Muscle layer of colon (tissue), 2 donors: ENCODE results near the gene SHROOM3.

Source experiments
- H3K27ac ChIP-seq: one replicate; pipeline ENCODE4 v1.7.0; 2013; ENCODE audit warnings: low read depth, mild to moderate bottlenecking, low read length, moderate library complexity
- H3K27me3 ChIP-seq, 2 donors: one replicate each; pipeline ENCODE4 v1.7.0; 2013; ENCODE audit warnings: low read length in 2 of 2, mild to moderate bottlenecking in 2 of 2; ENCODE audit not compliant: insufficient read depth in 2 of 2, control insufficient read depth in 1 of 2
- H3K36me3 ChIP-seq: one replicate; pipeline ENCODE4 v1.7.0; 2013; ENCODE audit warnings: mild to moderate bottlenecking, low read length; ENCODE audit not compliant: insufficient read depth
- H3K4me1 ChIP-seq: one replicate; pipeline ENCODE4 v1.7.0; 2013; ENCODE audit warnings: mild to moderate bottlenecking, low read length; ENCODE audit not compliant: insufficient read depth
- H3K4me3 ChIP-seq, 2 donors: one replicate each; pipeline ENCODE4 v1.7.0; 2013; ENCODE audit warnings: low read length in 2 of 2, low read depth in 1 of 2, mild to moderate bottlenecking in 1 of 2, moderate library complexity in 1 of 2
- H3K9ac ChIP-seq: one replicate; pipeline ENCODE4 v1.7.0; 2013; ENCODE audit warnings: low read length
- H3K9me3 ChIP-seq: one replicate; pipeline ENCODE4 v1.7.0; 2013; ENCODE audit warnings: mild to moderate bottlenecking, low read length
- donor health status: abdominal sarcoma.
- donor health status: Adenocarcinoma of cecum.

SHROOM3 gene

GRCh38 chr4:76545226-76545884, 110.3 kb downstream of the SHROOM3 start:
- Histone ChIP-seq H3K9me3 (no peaks in the 10 kb centered on the region), H3K27ac (no peak overlapping the region), H3K4me1 (no peaks in the 10 kb centered on the region)

GRCh38 chr4:76546327-76546726, 111.3 kb downstream of the SHROOM3 start:
- no peaks in the 10 kb centered on the region for H3K36me3 ChIP-seq
- H3K27me3 ChIP-seq, result no peaks in the 10 kb centered on the region
- H3K9me3 ChIP-seq, result no peaks in the 10 kb centered on the region
- H3K27ac ChIP-seq, result no peak overlapping the region
- no peak overlapping the region for H3K9ac ChIP-seq
- no peaks in the 10 kb centered on the region for H3K4me1 ChIP-seq
- H3K4me3 ChIP-seq, result no peak overlapping the region

More at GRCh38 chr4:76545226-76545884, 110.3 kb downstream of the SHROOM3 start:
- Histone ChIP-seq H3K36me3 (no peaks in the 10 kb centered on the region), H3K27me3 (no peaks in the 10 kb centered on the region), H3K4me3 (no peak overlapping the region), H3K9ac (no peak overlapping the region)

- no peak overlapping the region for H3K4me3 ChIP-seq
- no peaks in the 10 kb centered on the region for H3K27me3 ChIP-seq
- no peak overlapping the region for H3K27ac ChIP-seq
- no peaks in the 10 kb centered on the region for H3K4me1 ChIP-seq
- H3K9ac ChIP-seq, result no peak overlapping the region
- H3K9me3 ChIP-seq, result no peaks in the 10 kb centered on the region
- H3K36me3 ChIP-seq, result no peaks in the 10 kb centered on the region
Observed at GRCh38 chr4:76546759-76547742, 112.0 kb downstream of the SHROOM3 start.

- H3K4me1 ChIP-seq, result no peaks in the 10 kb centered on the region
- no peak overlapping the region for H3K27ac ChIP-seq
- H3K9ac ChIP-seq, result no peak overlapping the region
- H3K9me3 ChIP-seq, result no peaks in the 10 kb centered on the region
- no peaks in the 10 kb centered on the region for H3K27me3 ChIP-seq
- no peaks in the 10 kb centered on the region for H3K36me3 ChIP-seq
- no peak overlapping the region for H3K4me3 ChIP-seq
Observed at GRCh38 chr4:76548704-76549103, 113.7 kb downstream of the SHROOM3 start.

- Histone ChIP-seq H3K9me3 (no peaks in the 10 kb centered on the region), H3K27ac (no peak overlapping the region), H3K4me3 (no peak overlapping the region), H3K27me3 (no peaks in the 10 kb centered on the region), H3K9ac (no peak overlapping the region), H3K4me1 (no peaks in the 10 kb centered on the region), H3K36me3 (no peaks in the 10 kb centered on the region)
Observed at GRCh38 chr4:76549765-76550164, 114.7 kb downstream of the SHROOM3 start.

GRCh38 chr4:76550966-76551780, 116.1 kb downstream of the SHROOM3 start:
- Histone ChIP-seq H3K9me3 (no peaks in the 10 kb centered on the region), H3K9ac (no peak overlapping the region), H3K27ac (no peak overlapping the region), H3K36me3 (no peaks in the 10 kb centered on the region), H3K27me3 (no peaks in the 10 kb centered on the region), H3K4me3 (no peak overlapping the region), H3K4me1 (no peaks in the 10 kb centered on the region)

- peaks cover 5% of the 10 kb centered on the region for H3K4me1 ChIP-seq
- no peak overlapping the region for H3K9ac ChIP-seq
- H3K36me3 ChIP-seq, result no peaks in the 10 kb centered on the region
- no peaks in the 10 kb centered on the region for H3K27me3 ChIP-seq
- H3K4me3 ChIP-seq, result no peak overlapping the region
- H3K27ac ChIP-seq, result no peak overlapping the region
- H3K9me3 ChIP-seq, result no peaks in the 10 kb centered on the region
Observed at GRCh38 chr4:76554630-76555029, 119.6 kb downstream of the SHROOM3 start.

- H3K9ac ChIP-seq, result no peak overlapping the region
- H3K4me1 ChIP-seq, result peaks cover 7% of the 10 kb centered on the region
- H3K9me3 ChIP-seq, result no peaks in the 10 kb centered on the region
- no peaks in the 10 kb centered on the region for H3K36me3 ChIP-seq
- H3K27ac ChIP-seq, result no peak overlapping the region
- H3K27me3 ChIP-seq, result no peaks in the 10 kb centered on the region
- no peak overlapping the region for H3K4me3 ChIP-seq
Observed at GRCh38 chr4:76556452-76556851, 121.4 kb downstream of the SHROOM3 start.

GRCh38 chr4:76558396-76559235, 123.6 kb downstream of the SHROOM3 start:
- peaks cover 15% of the 10 kb centered on the region for H3K4me1 ChIP-seq
- no peak overlapping the region for H3K9ac ChIP-seq
- H3K36me3 ChIP-seq, result no peaks in the 10 kb centered on the region
- no peak overlapping the region for H3K4me3 ChIP-seq
- no peaks in the 10 kb centered on the region for H3K27me3 ChIP-seq
- H3K9me3 ChIP-seq, result no peaks in the 10 kb centered on the region
- H3K27ac ChIP-seq, result no peak overlapping the region

GRCh38 chr4:76559236-76560071, 124.4 kb downstream of the SHROOM3 start:
- peaks cover 15% of the 10 kb centered on the region for H3K4me1 ChIP-seq
- H3K36me3 ChIP-seq, result no peaks in the 10 kb centered on the region
- no peaks in the 10 kb centered on the region for H3K9me3 ChIP-seq
- no peak overlapping the region for H3K9ac ChIP-seq
- no peak overlapping the region for H3K27ac ChIP-seq
- H3K4me3 ChIP-seq, result no peak overlapping the region
- H3K27me3 ChIP-seq, result no peaks in the 10 kb centered on the region
